IMR-90 (cell line): ENCODE data around the gene OOSP3.

ENCODE experiments used
- BHLHE40 ChIP-seq: fragments of 150-350 bp; IDR thresholded peaks from 2 replicates; pipeline ENCODE4 v1.6.1; 2016; ENCODE audit warnings: mild to moderate bottlenecking, low read depth, low read length
- CTCF ChIP-seq: conservative IDR thresholded peaks from 2 replicates; pipeline ENCODE4 v1.5.1; 2012; ENCODE audit warnings: mild to moderate bottlenecking, low read depth, low read length, improper control_type of control experiment
- POLR2A ChIP-seq: IDR thresholded peaks from 2 replicates; pipeline ENCODE4 v1.6.1; 2012; ENCODE audit warnings: mild to moderate bottlenecking, low read depth, low read length
- RAD21 ChIP-seq: IDR thresholded peaks from 2 replicates; pipeline ENCODE4 v1.6.1; 2012; ENCODE audit warnings: low read length, improper control_type of control experiment

- TF ChIP-seq CTCF (no peak), BHLHE40 (no peak), POLR2A (no peak), RAD21 (no peak)
These were observed at the start of gene OOSP3 for GRCh38 chr11:59878575-59878974.
